NCI-H1417 (cell line): ENCODE measurements around the gene SLC39A12.

Source experiments
- DNase-seq, 3 experiments: peaks; one replicate each; lab custom pipeline; 2025; lab: John Stamatoyannopoulos, UW

The SLC39A12 gene

GRCh38 chr10:18056583-18056982 lies 104.9 kb downstream of the SLC39A12 start:
- no peak for DNase-seq

- no peak for DNase-seq
Observed at GRCh38 chr10:18059826-18060559, 108.3 kb downstream of the SLC39A12 start.

GRCh38 chr10:18066947-18067346 lies 115.2 kb downstream of the SLC39A12 start:
- no peak for DNase-seq

GRCh38 chr10:18068401-18068800 lies 116.7 kb downstream of the SLC39A12 start:
- no peak for DNase-seq

DNA sequence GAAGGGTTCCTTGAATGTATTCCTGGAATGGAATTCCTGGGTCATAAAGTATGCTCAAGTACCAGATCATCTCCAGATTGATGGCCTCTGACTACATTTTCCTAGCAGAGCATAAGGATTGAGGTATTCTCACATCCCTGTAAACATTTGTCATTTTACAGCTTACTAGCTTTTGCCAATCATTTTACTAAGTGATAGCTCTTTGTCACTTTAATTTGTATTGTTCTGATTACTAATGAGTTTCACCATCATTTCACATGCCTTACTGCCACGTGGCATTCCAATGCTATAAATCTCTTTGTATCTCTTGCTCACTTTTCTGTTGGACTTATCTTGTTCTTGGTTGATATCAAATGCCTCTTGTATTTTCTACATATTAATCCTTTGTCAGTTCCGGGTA lies 119.9 kb downstream of the SLC39A12 start:
- no peak for DNase-seq

- no peak for DNase-seq
Observed at GRCh38 chr10:18073314-18073713, 121.6 kb downstream of the SLC39A12 start.

GRCh38 chr10:18075881-18076280 lies 124.2 kb downstream of the SLC39A12 start:
- DNase-seq = no peak

GRCh38 chr10:18079665-18080295 lies 128.1 kb downstream of the SLC39A12 start:
- no peak for DNase-seq

DNA sequence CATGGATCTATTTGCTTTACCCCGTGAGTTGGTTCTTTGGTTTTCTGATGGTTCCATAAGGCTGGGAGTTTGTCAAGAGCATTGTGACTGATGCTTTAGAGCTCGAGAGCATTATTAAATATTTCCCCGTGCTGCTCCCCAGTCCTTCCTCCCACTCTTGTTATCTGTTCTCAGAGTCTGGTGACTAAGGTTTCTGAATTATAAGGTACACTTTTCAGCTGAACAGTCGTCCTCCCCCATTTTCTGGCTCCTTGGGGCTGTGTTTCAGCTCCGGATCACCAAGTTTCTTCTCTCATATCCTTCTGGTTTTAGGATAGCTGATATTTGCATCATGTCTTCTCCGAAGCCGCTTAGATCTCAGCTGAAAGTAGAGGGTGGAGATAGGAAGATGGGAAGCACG lies 130.7 kb downstream of the SLC39A12 start:
- no peak for DNase-seq

DNA sequence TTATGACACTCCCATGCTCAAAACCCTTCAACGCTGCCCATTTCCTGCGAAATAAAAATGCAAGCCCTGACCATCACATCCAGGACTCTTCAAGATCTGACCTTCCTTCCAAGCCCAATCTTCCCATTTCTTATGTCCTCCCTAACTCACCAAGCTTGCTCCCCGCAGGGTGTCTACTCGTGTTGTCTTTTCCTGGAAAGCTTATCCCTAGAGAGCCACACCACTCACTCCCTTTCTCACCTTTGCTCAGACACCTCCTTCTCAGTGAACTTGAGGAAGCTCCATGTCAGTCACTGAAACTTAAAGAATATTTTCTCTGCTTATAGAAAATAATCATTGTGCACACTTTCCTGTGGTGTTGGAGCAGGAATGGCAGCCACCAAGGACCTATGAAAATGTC lies 134.1 kb downstream of the SLC39A12 start:
- DNase-seq = no peak

GRCh38 chr10:18086746-18087145 lies 135.0 kb downstream of the SLC39A12 start:
- no peak for DNase-seq

DNA sequence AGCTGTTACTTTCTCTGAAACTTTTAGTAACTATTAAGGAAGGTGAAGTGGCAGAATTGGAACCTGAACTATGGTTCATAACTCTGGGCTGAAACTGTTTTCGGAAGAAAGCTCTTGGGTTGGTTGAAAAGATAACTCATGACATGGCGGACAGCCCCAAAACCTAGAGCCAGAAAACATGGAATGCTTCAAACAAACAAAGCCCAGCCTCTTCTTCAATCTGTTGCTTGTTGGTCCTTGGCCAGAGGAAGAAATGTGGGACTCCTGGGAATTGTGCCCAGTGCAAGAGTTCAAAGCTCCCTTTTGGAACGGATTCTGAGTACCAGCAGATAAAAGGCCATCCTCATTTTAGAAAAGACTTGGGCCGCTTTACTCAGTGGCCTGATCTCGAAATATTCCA lies 135.6 kb downstream of the SLC39A12 start:
- DNase-seq = no peak
